ENCODE measurements around the gene TNS1.
A peak's percentile ranks its signal among the peaks of the same experiment; 100 is the strongest.
"Not testable (repeated sequence)": the region's sequence is repeated elsewhere in the genome, so short reads cannot be mapped to it uniquely, and the experiment has no call there.

The TNS1 gene

DNA sequence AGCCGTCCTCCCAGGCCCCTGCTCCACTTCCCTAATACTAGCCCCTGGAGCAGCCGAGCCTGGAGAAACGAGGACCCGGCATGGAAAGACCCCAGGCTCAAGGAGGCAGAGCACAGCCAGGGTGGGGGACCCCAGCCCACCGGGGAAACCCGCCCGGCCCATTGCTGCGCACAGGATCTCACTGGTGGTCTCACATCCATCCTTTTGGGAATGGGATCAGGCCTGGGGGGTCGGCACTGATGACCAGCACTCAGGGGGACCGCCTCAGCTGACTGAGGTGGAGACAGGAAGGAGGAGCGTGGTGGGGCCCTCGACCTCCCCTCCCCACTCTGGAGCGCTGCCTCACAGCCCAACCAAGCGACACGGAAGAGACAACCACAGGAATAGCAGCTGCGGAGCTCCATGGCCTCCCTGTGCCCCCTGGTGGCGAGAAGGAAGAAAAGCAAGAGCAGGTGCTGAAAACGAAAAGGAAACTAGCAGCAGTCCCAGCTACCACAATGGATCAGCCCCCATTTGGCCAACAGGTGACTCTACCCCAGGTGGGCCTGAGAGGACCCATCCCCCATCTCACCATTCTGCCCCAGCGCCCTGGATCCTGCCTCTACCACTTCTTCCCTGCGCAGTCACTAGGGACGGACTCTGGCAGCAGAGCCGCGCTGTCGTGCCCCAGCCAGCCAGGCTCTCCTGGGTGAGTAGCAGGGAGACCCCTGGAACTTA, 31.9 kb upstream of the TNS1 start:
- not testable (repeated sequence) for H3K36me3 ChIP-seq (ENCODE audit: control insufficient read depth, insufficient read depth, low read length); H3K4me3 ChIP-seq (ENCODE audit: low read length); H3K9me3 ChIP-seq (ENCODE audit: control insufficient read depth, low read length); H3K27me3 ChIP-seq (ENCODE audit: control insufficient read depth, insufficient read depth, low read length)
- Histone ChIP-seq H3K9ac (ENCODE audit: low read length) (peak overlapping the region; percentile 53), H3K4me1 (ENCODE audit: control insufficient read depth, insufficient read depth, low read length) (peaks cover 10% of the 10 kb centered on the region)

DNA sequence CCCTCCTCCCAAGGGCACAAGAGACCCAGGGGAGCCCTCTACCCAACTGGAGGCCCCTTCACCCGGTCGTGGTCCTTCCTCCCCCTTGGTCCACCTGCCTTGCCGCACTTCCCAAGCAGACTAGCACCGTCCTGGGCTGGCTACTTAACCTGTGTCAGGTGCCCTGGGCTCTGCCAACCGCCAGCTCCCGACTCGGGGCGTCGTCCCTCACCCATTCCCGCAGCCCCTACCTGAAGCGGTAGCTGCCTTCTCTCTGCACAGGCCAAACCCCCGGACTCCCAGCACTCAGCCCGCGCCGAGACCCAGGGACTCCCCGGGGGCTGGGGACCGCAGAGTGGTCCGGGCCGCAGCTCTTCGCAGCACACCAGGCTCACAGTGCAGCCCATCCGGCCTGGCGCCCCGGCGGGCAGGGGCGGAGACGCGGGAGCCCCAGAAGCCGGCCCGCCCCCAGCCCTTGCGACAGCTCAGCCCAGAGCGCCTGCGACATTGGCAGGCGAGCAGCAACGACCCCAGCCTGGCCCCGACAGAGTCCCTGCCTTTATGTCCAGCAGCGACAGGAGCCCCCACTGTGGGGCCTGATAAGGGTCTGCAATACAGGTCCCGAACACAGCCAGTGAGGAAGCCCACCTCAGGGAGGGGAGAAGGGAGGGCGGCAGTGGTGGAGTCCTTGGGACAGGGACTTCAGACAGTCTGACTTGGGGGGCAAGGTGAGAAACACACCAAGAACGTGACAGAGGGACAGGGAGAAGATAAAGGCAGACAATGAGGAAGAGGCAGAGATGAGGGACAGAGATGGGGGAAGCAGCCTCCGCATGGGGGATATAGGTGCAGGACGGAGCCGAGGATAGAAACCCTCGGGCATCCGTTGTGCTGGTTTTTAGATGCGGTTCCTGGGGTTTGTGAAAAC, 31.0 kb upstream of the TNS1 start:
- Histone ChIP-seq H3K27me3 (ENCODE audit: control insufficient read depth, insufficient read depth, low read length) (peaks cover 9% of the 10 kb centered on the region), H3K9ac (ENCODE audit: low read length) (peak overlapping the region; percentile 25), H3K9me3 (ENCODE audit: control insufficient read depth, low read length) (no peaks in the 10 kb centered on the region), H3K36me3 (ENCODE audit: control insufficient read depth, insufficient read depth, low read length) (no peaks in the 10 kb centered on the region), H3K4me3 (ENCODE audit: low read length) (no peak overlapping the region), H3K4me1 (ENCODE audit: control insufficient read depth, insufficient read depth, low read length) (peaks cover 18% of the 10 kb centered on the region)

DNA sequence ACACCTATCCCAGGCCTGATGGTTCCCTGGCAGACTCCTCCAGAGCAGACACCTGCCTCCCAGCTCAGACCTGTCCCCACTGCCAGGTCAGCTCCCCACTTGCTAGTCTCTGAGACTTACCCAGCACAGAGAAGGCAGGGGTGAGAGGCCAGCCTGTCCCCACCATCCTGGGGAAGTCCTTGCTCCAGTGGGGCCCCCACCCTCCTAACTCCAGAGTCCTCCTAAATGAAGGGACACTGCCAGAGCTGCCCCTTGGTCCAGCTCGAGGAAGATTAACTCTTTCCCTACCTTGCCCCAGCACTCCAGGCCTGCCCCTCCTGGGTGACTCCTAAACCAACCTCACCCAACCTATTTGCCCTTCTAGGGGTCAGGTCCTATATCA, 30.4 kb upstream of the TNS1 start:
- H3K4me1 ChIP-seq (ENCODE audit: control insufficient read depth, insufficient read depth, low read length): peaks cover 25% of the 10 kb centered on the region
- H3K4me3 ChIP-seq (ENCODE audit: low read length): no peak overlapping the region
- H3K36me3 ChIP-seq (ENCODE audit: control insufficient read depth, insufficient read depth, low read length): no peaks in the 10 kb centered on the region
- no peaks in the 10 kb centered on the region for H3K9me3 ChIP-seq (ENCODE audit: control insufficient read depth, low read length)
- H3K27me3 ChIP-seq (ENCODE audit: control insufficient read depth, insufficient read depth, low read length): peaks cover 9% of the 10 kb centered on the region
- no peak overlapping the region for H3K9ac ChIP-seq (ENCODE audit: low read length)

DNA sequence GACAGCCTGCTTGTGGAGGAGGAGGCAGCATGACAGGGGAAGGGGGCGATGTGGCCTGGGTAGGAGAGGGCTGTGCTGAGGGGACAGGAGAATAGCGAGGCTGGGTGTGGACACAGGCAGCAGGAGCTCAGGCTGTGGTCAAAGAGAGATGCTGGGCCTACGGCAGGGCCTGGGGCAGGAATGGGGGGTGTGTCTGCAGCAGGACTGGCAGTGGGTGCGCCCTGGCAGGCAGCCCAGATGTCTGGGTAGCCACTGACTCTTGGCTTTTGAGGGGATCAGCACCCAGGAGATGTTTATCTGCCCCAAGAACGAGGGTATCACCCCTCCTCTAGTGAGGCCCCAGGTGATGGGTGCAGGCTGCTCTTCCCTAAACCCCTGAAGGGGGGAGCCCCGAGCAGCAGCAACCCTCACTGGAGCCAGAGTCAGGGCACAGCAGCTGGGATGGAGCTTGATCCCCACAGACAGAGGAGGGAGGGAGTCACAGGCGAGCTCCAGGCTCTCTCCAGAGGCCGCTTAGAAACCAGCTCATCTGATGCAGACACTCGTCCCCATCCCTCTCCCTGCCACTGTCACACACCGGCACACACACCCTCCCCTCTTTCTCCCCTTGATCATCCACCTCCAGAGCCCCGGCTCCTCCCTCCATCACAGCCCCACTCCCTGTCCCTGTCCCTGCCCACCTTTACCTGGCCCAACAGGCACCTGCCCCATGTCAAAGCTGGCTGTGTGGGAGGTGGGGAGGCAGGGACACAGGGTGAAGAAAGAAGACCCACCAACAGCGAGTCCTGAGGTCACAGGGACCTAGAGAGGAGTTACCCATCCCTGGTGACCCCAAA, 29.8 kb upstream of the TNS1 start:
- no peaks in the 10 kb centered on the region for H3K9me3 ChIP-seq (ENCODE audit: control insufficient read depth, low read length)
- no peaks in the 10 kb centered on the region for H3K36me3 ChIP-seq (ENCODE audit: control insufficient read depth, insufficient read depth, low read length)
- no peak overlapping the region for H3K9ac ChIP-seq (ENCODE audit: low read length)
- H3K4me1 ChIP-seq (ENCODE audit: control insufficient read depth, insufficient read depth, low read length): peaks cover 28% of the 10 kb centered on the region
- no peak overlapping the region for H3K4me3 ChIP-seq (ENCODE audit: low read length)
- peaks cover 9% of the 10 kb centered on the region for H3K27me3 ChIP-seq (ENCODE audit: control insufficient read depth, insufficient read depth, low read length)

DNA sequence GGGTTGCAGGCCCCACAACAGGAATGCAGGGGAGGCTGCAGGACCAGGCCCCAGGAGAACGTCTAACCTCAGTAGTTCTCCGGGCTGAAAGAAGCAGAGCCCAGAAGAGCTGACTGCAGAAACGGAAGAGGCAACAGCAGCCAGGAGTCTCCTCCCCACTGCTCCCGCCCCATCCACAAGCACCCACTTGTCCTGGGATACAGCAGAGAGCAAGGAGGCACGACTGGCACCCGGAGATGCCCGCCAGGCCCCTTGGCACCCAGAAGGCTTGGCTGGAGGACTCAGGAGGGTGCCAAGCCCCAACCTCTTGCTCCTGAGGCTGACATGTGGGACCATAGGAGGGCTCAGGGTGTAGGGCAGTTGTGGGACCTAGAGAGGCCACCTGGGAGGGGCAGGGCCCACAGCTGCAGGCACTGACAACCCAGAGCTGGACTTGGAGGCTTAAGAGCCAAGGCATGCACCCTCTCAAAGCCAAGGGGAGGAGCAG, 29.0 kb upstream of the TNS1 start:
- no peaks in the 10 kb centered on the region for H3K36me3 ChIP-seq (ENCODE audit: control insufficient read depth, insufficient read depth, low read length)
- H3K4me3 ChIP-seq (ENCODE audit: low read length): no peak overlapping the region
- no peak overlapping the region for H3K9ac ChIP-seq (ENCODE audit: low read length)
- H3K9me3 ChIP-seq (ENCODE audit: control insufficient read depth, low read length): no peaks in the 10 kb centered on the region
- peaks cover 9% of the 10 kb centered on the region for H3K27me3 ChIP-seq (ENCODE audit: control insufficient read depth, insufficient read depth, low read length)
- H3K4me1 ChIP-seq (ENCODE audit: control insufficient read depth, insufficient read depth, low read length): peaks cover 33% of the 10 kb centered on the region

DNA sequence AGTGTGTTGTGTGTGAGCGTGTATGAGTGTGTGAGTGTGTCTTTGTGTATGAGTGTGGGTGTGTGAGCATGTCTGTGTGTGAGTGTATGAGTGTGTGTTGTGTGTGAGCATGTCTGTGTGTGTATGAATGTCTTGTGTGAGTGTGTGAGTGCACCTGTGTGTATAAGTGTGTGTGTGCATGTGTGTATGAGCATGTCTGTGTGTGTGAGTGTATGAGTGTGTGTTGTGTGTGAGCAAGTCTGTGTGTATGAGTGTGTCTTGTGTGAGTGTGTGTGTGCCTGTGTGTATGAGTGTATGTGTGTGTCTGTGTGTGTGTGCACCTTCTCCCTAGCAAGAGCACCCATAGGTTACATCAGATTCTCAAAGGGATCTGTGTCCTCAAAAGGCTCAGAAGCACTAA, 28.5 kb upstream of the TNS1 start:
- H3K27me3 ChIP-seq (ENCODE audit: control insufficient read depth, insufficient read depth, low read length): peaks cover 9% of the 10 kb centered on the region
- H3K9ac ChIP-seq (ENCODE audit: low read length): no peak overlapping the region
- no peaks in the 10 kb centered on the region for H3K9me3 ChIP-seq (ENCODE audit: control insufficient read depth, low read length)
- peaks cover 39% of the 10 kb centered on the region for H3K4me1 ChIP-seq (ENCODE audit: control insufficient read depth, insufficient read depth, low read length)
- no peaks in the 10 kb centered on the region for H3K36me3 ChIP-seq (ENCODE audit: control insufficient read depth, insufficient read depth, low read length)
- no peak overlapping the region for H3K4me3 ChIP-seq (ENCODE audit: low read length)

DNA sequence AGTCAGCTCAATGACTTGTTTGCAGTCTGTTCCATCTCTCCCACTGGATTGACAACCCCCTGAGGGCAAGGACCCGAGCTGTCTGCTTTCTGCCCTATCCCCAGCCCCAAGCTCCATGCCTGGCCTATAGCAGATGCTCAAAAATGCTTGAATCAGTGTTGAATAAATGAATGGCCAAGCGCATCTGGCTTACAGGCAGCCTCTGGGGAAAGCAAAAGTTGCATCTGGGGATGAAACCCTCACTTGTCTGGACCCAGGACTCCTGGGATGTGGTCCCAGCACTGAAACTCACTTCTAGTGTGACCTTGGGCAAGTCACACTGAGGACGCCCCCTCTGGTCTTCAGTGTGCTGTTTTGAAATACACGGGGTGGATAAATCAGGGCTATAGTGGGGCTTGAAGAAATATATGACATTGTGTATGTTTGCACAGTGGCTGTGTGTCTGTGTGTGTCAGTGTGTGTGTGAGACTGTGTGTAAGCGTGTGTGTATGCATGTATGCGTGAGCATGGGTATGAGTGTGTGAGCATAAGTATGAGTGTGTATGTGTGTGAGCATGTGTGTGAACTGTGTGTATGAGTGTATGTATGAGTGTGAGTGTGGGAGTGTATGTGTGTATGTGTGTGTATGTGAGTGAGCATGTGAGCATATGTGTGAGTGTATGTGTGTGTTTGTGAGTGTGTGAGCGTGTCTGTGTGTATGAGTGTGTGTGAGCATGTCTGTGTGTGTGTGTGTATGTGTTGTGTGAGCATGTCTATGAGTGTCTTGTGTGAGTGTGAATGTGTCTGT, 27.8 kb upstream of the TNS1 start:
- H3K9ac ChIP-seq (ENCODE audit: low read length): no peak overlapping the region
- H3K27me3 ChIP-seq (ENCODE audit: control insufficient read depth, insufficient read depth, low read length): peaks cover 9% of the 10 kb centered on the region
- H3K9me3 ChIP-seq (ENCODE audit: control insufficient read depth, low read length): no peaks in the 10 kb centered on the region
- no peak overlapping the region for H3K4me3 ChIP-seq (ENCODE audit: low read length)
- no peaks in the 10 kb centered on the region for H3K36me3 ChIP-seq (ENCODE audit: control insufficient read depth, insufficient read depth, low read length)
- peaks cover 39% of the 10 kb centered on the region for H3K4me1 ChIP-seq (ENCODE audit: control insufficient read depth, insufficient read depth, low read length)

DNA sequence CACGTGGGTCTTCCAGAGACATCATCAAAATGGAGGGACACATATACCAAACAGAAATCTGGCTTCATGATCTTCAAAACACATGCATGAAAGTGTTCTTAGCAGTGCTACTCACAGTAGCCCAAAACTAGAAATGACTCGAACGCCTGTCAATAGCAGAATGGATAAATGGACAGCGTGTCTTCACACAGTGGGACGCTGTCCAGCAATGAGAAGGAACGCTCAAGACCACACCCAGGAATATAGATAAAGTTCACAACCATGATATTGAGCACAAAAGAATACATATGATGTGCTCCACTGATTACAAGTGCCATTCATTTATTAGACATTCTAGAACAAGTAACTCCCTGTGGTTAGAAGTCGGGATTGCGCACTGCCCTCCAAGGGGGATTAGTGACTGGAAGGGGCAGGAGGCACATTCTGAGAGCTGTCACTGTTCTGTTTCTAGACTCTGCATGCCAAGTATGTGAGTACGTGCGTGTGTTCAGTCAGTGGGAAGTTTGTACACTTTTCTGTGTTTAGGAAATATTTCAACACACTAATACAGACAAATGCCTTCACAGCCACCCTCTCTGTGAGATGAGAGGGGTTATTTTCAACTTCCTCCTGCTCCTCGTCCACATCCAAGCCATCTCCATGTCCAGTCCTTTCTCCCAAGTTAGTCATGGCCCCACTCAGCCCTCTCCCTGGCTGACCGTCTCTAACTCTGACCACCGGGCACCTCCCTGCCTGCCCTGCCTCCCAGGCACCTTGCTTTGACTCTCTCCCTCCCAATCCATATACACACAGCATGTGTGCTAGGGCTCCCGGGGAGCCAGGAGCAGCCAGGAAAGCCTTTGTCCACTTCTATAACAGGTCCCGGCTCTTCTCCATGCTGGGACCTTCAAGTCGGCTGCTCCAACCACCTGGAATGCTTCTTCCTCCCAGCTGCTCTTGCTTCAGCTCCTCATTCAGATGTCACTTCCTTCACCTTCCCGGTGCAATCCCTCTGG, 26.9 kb upstream of the TNS1 start:
- H3K4me1 ChIP-seq (ENCODE audit: control insufficient read depth, insufficient read depth, low read length): peaks cover 39% of the 10 kb centered on the region
- H3K4me3 ChIP-seq (ENCODE audit: low read length): peak overlapping the region; percentile 9
- no peaks in the 10 kb centered on the region for H3K9me3 ChIP-seq (ENCODE audit: control insufficient read depth, low read length)
- no peaks in the 10 kb centered on the region for H3K36me3 ChIP-seq (ENCODE audit: control insufficient read depth, insufficient read depth, low read length)
- H3K9ac ChIP-seq (ENCODE audit: low read length): no peak overlapping the region
- H3K27me3 ChIP-seq (ENCODE audit: control insufficient read depth, insufficient read depth, low read length): peaks cover 9% of the 10 kb centered on the region

DNA sequence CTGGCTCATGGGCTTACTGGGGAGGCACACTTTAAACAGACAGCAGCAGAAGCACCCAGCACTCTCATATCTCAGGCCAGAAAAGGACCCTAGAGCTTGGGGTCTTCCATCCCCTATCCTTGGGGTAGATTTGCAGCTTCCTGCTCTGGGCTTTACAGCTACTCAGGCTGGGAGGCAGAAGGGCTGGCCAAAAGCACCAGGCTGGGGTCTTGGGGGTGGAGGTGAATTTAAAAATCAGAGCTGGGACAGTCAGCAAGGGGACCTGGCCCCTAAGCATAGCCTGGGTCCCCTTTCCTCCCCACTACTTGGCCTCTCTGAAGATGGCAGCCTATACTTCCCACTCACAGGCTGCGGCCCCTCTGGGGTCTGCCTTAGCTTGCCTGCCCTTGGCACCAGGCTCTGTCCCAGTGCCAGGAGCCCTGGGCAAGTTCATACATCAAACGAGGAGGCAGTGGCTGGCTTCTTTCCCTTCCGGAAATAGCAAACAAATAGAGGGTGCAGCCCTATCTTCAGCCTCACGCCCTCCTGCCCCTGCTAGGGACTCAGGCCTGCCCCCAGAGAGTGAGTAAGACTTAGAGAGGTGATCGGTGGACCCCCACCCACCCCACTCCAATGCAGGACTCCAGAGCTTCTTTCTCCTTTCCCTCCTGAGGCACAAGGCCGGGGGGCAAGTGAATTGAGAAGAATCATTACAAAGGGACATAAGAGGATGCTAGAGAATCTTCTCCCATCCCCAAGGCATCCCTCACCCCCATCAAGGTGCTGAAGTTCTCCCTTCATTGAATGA, 26.0 kb upstream of the TNS1 start:
- peaks cover under 1% of the 10 kb centered on the region for H3K27me3 ChIP-seq (ENCODE audit: control insufficient read depth, insufficient read depth, low read length)
- H3K4me3 ChIP-seq (ENCODE audit: low read length): peak overlapping the region; percentile 9
- no peak overlapping the region for H3K9ac ChIP-seq (ENCODE audit: low read length)
- peaks cover 31% of the 10 kb centered on the region for H3K4me1 ChIP-seq (ENCODE audit: control insufficient read depth, insufficient read depth, low read length)
- no peaks in the 10 kb centered on the region for H3K9me3 ChIP-seq (ENCODE audit: control insufficient read depth, low read length)
- H3K36me3 ChIP-seq (ENCODE audit: control insufficient read depth, insufficient read depth, low read length): no peaks in the 10 kb centered on the region

DNA sequence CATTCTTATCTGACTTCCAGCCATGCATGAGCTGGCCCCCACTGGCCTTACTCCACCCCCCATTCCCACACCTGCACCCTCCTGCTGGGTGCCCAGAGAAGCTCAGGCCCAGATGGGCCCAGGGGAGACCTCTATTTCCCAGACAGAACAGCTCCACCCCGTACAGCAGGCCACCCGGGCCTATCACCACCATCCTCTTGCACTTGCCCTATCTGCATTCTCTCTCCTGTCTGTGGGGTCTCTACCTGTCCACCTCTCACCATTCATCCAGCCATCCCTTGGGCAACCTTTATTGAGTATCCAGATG, 25.3 kb upstream of the TNS1 start:
- Histone ChIP-seq H3K9me3 (ENCODE audit: control insufficient read depth, low read length) (no peaks in the 10 kb centered on the region), H3K4me1 (ENCODE audit: control insufficient read depth, insufficient read depth, low read length) (peaks cover 31% of the 10 kb centered on the region), H3K4me3 (ENCODE audit: low read length) (no peak overlapping the region), H3K27me3 (ENCODE audit: control insufficient read depth, insufficient read depth, low read length) (no peaks in the 10 kb centered on the region), H3K9ac (ENCODE audit: low read length) (no peak overlapping the region), H3K36me3 (ENCODE audit: control insufficient read depth, insufficient read depth, low read length) (no peaks in the 10 kb centered on the region)

Measured in mucosa of stomach (tissue), 1 donor.